Activated CD8-positive, alpha-beta memory T cell treated with anti-CD3 and anti-CD28 coated beads, Interleukin-2, amount 50 U/mL, for 1 hour (primary cell): ENCODE measurements around the gene B4GALT7.
"Not testable (repeated sequence)": the region's sequence is repeated elsewhere in the genome, so short reads cannot be mapped to it uniquely, and the experiment has no call there.

Experiments used
- DNase-seq: peaks from one replicate; pipeline ENCODE4 v3.0.0-alpha.2; 2020; ENCODE audit errors: extremely low read depth

The B4GALT7 gene

GRCh38 chr5:177609076-177610059, 9.4 kb downstream of the B4GALT7 start:
- no peak for DNase-seq

GRCh38 chr5:177610131-177610769, 10.3 kb downstream of the B4GALT7 start:
- no peak for DNase-seq

GRCh38 chr5:177610770-177611445, 11.0 kb downstream of the B4GALT7 start:
- no peak for DNase-seq

- DNase-seq, result no peak
Measured at GRCh38 chr5:177611446-177612214, 11.7 kb downstream of the B4GALT7 start.

- no peak for DNase-seq
Measured at GRCh38 chr5:177612215-177612673, 12.3 kb downstream of the B4GALT7 start.

GRCh38 chr5:177620560-177620959, 20.6 kb downstream of the B4GALT7 start:
- DNase-seq, result no peak

GRCh38 chr5:177624172-177624571, 24.2 kb downstream of the B4GALT7 start:
- DNase-seq, result not testable (repeated sequence)

- DNase-seq, result not testable (repeated sequence)
Measured at GRCh38 chr5:177630186-177630585, 30.3 kb downstream of the B4GALT7 start.

GRCh38 chr5:177634912-177635311, 35.0 kb downstream of the B4GALT7 start:
- DNase-seq, result not testable (repeated sequence)

- not testable (repeated sequence) for DNase-seq
Measured at GRCh38 chr5:177645462-177645861, 45.5 kb downstream of the B4GALT7 start.

GRCh38 chr5:177651235-177651634, 51.3 kb downstream of the B4GALT7 start:
- not testable (repeated sequence) for DNase-seq

GRCh38 chr5:177657846-177658245, 57.9 kb downstream of the B4GALT7 start:
- DNase-seq, result not testable (repeated sequence)

GRCh38 chr5:177658542-177658941, 58.6 kb downstream of the B4GALT7 start:
- DNase-seq, result not testable (repeated sequence)
